D721Med (cell line): ENCODE measurements around the gene DERA.
A peak's percentile ranks its signal among the peaks of the same experiment; 100 is the strongest.
"Not testable (repeated sequence)": the region's sequence is repeated elsewhere in the genome, so short reads cannot be mapped to it uniquely, and the experiment has no call there.

Experiments used
- DNase-seq: peaks from one replicate; pipeline ENCODE4 v3.0.0; 2011; ENCODE audit warnings: low spot score; ENCODE audit not compliant: insufficient read length
- FAIRE-seq: peaks from 2 replicates; lab custom pipeline; 2011; peaks lifted over from hg19 to GRCh38; lab: Jason Lieb, UNC
- CTCF ChIP-seq: IDR thresholded peaks from 2 replicates; pipeline ENCODE4 v1.5.1; 2012; ENCODE audit warnings: mild to moderate bottlenecking, control low read depth; ENCODE audit not compliant: insufficient read depth; ENCODE audit errors: missing control alignments

The DERA gene

GRCh38 chr12:15904378-15904920 lies 6.7 kb upstream of the DERA start:
- DNase-seq = no peak
- no peak for TF ChIP-seq CTCF

GRCh38 chr12:15910468-15910863 lies 666 bp upstream of the DERA start:
- DNase-seq (no peak), FAIRE-seq (no peak)
- TF ChIP-seq CTCF = no peak

More at GRCh38 chr12:15904378-15904920, 6.7 kb upstream of the DERA start:
- FAIRE-seq = peak; percentile 11

GRCh38 chr12:15911931-15912330 lies 799 bp downstream of the DERA start:
- not testable (repeated sequence) for FAIRE-seq, DNase-seq

GRCh38 chr12:15914131-15914530 lies 3.0 kb downstream of the DERA start:
- FAIRE-seq = not testable (repeated sequence)

GRCh38 chr12:15918066-15918465 lies 6.9 kb downstream of the DERA start:
- TF ChIP-seq CTCF = no peak
- no peak for FAIRE-seq

More at GRCh38 chr12:15914131-15914530, 3.0 kb downstream of the DERA start:
- not testable (repeated sequence) for DNase-seq

GRCh38 chr12:15919418-15919817 lies 8.3 kb downstream of the DERA start:
- DNase-seq (no peak), FAIRE-seq (no peak)
- TF ChIP-seq CTCF = no peak

More at GRCh38 chr12:15918066-15918465, 6.9 kb downstream of the DERA start:
- no peak for DNase-seq

GRCh38 chr12:15924956-15925355 lies 13.8 kb downstream of the DERA start:
- DNase-seq (no peak), FAIRE-seq (no peak)
- TF ChIP-seq CTCF = no peak

- DNase-seq = no peak
- no peak for TF ChIP-seq CTCF
- no peak for FAIRE-seq
These were observed 17.2 kb downstream of the DERA start for GRCh38 chr12:15928346-15928745.
